Endodermal cell (in vitro differentiated cells): Measurements from ENCODE around the gene MYCBPAP. TPM values are rescaled to one million over a fixed set of nuclear protein-coding genes. Genes with fewer than 3 reads are reported as not detected.

Experiments used
- DNase-seq: peaks from one replicate; pipeline ENCODE4 v3.0.0-alpha.2; 2017
- H3K27ac ChIP-seq: 2 replicates; pipeline ENCODE4 v1.5.1; 2013; ENCODE audit warnings: mild to moderate bottlenecking, low read depth, low read length, moderate library complexity
- H3K27me3 ChIP-seq: 2 replicates; pipeline ENCODE4 v1.6.1; 2013; ENCODE audit warnings: mild to moderate bottlenecking, low read length, moderate library complexity; ENCODE audit not compliant: insufficient read depth, control insufficient read depth, poor library complexity, severe bottlenecking
- H3K36me3 ChIP-seq: 2 replicates; pipeline ENCODE4 v1.7.0; 2013; ENCODE audit warnings: mild to moderate bottlenecking, low read length, moderate library complexity; ENCODE audit not compliant: control insufficient read depth, insufficient read depth
- H3K4me1 ChIP-seq: one replicate; pipeline ENCODE4 v1.7.0; 2013; ENCODE audit warnings: low read length; ENCODE audit not compliant: control insufficient read depth, insufficient read depth
- H3K4me3 ChIP-seq: 2 replicates; pipeline ENCODE4 v1.5.1; 2013; ENCODE audit warnings: mild to moderate bottlenecking, low read length, moderate library complexity
- H3K9ac ChIP-seq: 2 replicates; pipeline ENCODE4 v1.6.1; 2013; ENCODE audit warnings: mild to moderate bottlenecking, low read length, moderate library complexity; ENCODE audit not compliant: poor library complexity, severe bottlenecking; ENCODE audit errors: extremely low read depth
- H3K9me3 ChIP-seq: 2 replicates; pipeline ENCODE4 v1.6.1; 2013; ENCODE audit warnings: mild to moderate bottlenecking, low read length, moderate library complexity; ENCODE audit not compliant: control insufficient read depth
- H3K27ac Mint-ChIP-seq: 2 replicates; pipeline ENCODE4 v1.8.0; 2020; ENCODE audit warnings: mixed read lengths
- H3K27me3 Mint-ChIP-seq: 2 replicates; pipeline ENCODE4 v1.8.0; 2021; ENCODE audit warnings: mild to moderate bottlenecking, mixed read lengths; ENCODE audit not compliant: insufficient read depth
- H3K36me3 Mint-ChIP-seq: 2 replicates; pipeline ENCODE4 v1.8.0; 2020; ENCODE audit warnings: low read depth, mixed read lengths
- H3K4me1 Mint-ChIP-seq: 2 replicates; pipeline ENCODE4 v1.8.0; 2020; ENCODE audit warnings: mixed read lengths
- H3K4me3 Mint-ChIP-seq: 2 replicates; pipeline ENCODE4 v1.8.0; 2020; ENCODE audit warnings: mild to moderate bottlenecking, moderate library complexity, mixed read lengths
- H3K9me3 Mint-ChIP-seq: 2 replicates; pipeline ENCODE4 v1.8.0; 2020; ENCODE audit warnings: mild to moderate bottlenecking, mixed read lengths
- CTCF ChIP-seq: fragments of 200-600 bp; sonication (generic); conservative IDR thresholded peaks from 2 replicates; pipeline ENCODE4 v1.5.0; 2021; ENCODE audit warnings: antibody characterized with exemption, mild to moderate bottlenecking
- WGBS, 2 experiments: methylation state at CpG; one replicate each; pipeline versions ENCODE4 v1.1.5 to v1.1.7; 2013; ENCODE audit warnings: missing lambda C conversion rate in 2 of 2, mixed read lengths in 1 of 2; ENCODE audit not compliant: insufficient coverage in 1 of 2, insufficient read length in 1 of 2; 5-methylcytosine and 5-hydroxymethylcytosine counted together
- total RNA-seq, 2 donors: library from RNA; stranded (reverse); fragmentation: NEBNext Ultra II Directional in 1 of 2; extraction: Animal tissue kit (Norgen Biotek cat#: 25700) in 1 of 2; gene quantifications; 2 replicates in 1 of 2; 3 replicates in 1 of 2; pipeline ENCODE4 v1.2.1, GENCODE V29; 2021

Gene MYCBPAP
- total RNA-seq, 2 donors from 2014 or later, result 3.5 to 7.1 TPM

GRCh38 chr17:50551433-50551815 lies 43.2 kb downstream of the MYCBPAP start:
- no peak for TF ChIP-seq CTCF
- no peaks in the 10 kb centered on the region for H3K36me3 ChIP-seq
- no peaks in the 10 kb centered on the region for H3K9me3 ChIP-seq
- H3K9me3 Mint-ChIP-seq, result no peaks in the 10 kb centered on the region
- H3K36me3 Mint-ChIP-seq, result peaks cover 7% of the 10 kb centered on the region
- H3K4me1 ChIP-seq, result peaks cover 6% of the 10 kb centered on the region
- no peak overlapping the region for H3K27ac ChIP-seq
- DNase-seq, result no peak
- H3K4me3 ChIP-seq, result no peak overlapping the region
- H3K27me3 ChIP-seq, result peaks cover 6% of the 10 kb centered on the region
- peaks cover 7% of the 10 kb centered on the region for H3K27me3 Mint-ChIP-seq
- WGBS, 2 experiments, result 94 to 95% methylated on average over 4 to 8 of the region's 8 CpGs
- no peak overlapping the region for H3K9ac ChIP-seq
- H3K4me1 Mint-ChIP-seq, result no peaks in the 10 kb centered on the region
- no peak overlapping the region for H3K4me3 Mint-ChIP-seq
- no peak overlapping the region for H3K27ac Mint-ChIP-seq

- Mint-ChIP-seq H3K4me3 (no peak overlapping the region), H3K9me3 (no peaks in the 10 kb centered on the region), H3K27me3 (peaks cover 10% of the 10 kb centered on the region), H3K27ac (no peak overlapping the region), H3K36me3 (peaks cover 7% of the 10 kb centered on the region), H3K4me1 (no peaks in the 10 kb centered on the region)
- Histone ChIP-seq H3K27ac (no peak overlapping the region), H3K4me1 (peaks cover 6% of the 10 kb centered on the region), H3K9ac (no peak overlapping the region), H3K4me3 (no peak overlapping the region), H3K27me3 (peaks cover 11% of the 10 kb centered on the region), H3K9me3 (no peaks in the 10 kb centered on the region), H3K36me3 (no peaks in the 10 kb centered on the region)
- no peak for DNase-seq
- WGBS, 2 experiments, result 90 to 93% methylated on average over 7 to 12 of the region's 12 CpGs
- no peak for TF ChIP-seq CTCF
Observed at GRCh38 chr17:50551884-50552283, 43.6 kb downstream of the MYCBPAP start.

- Mint-ChIP-seq H3K4me1 (peaks cover 7% of the 10 kb centered on the region), H3K9me3 (no peaks in the 10 kb centered on the region), H3K36me3 (peaks cover 7% of the 10 kb centered on the region), H3K4me3 (no peak overlapping the region), H3K27me3 (peaks cover 33% of the 10 kb centered on the region), H3K27ac (no peak overlapping the region)
- Histone ChIP-seq H3K4me3 (no peak overlapping the region), H3K27ac (no peak overlapping the region), H3K36me3 (no peaks in the 10 kb centered on the region), H3K27me3 (peaks cover 34% of the 10 kb centered on the region), H3K9ac (no peak overlapping the region), H3K9me3 (no peaks in the 10 kb centered on the region), H3K4me1 (no peaks in the 10 kb centered on the region)
- no peak for TF ChIP-seq CTCF
- no peak for DNase-seq
- WGBS, 2 experiments, result 92 to 93% methylated on average over 4 to 17 of the region's 17 CpGs
Observed at GRCh38 chr17:50554201-50554600, 46.0 kb downstream of the MYCBPAP start.
